ENCODE data around the gene GOLGA6A. TPM values are rescaled to one million over a fixed set of nuclear protein-coding genes. Genes with fewer than 3 reads are reported as not detected.

The GOLGA6A gene
- total and polyA plus RNA-seq, 3 donors from 2014 or later, result 24.6 to 42.4 (median 32.4) TPM

DNA sequence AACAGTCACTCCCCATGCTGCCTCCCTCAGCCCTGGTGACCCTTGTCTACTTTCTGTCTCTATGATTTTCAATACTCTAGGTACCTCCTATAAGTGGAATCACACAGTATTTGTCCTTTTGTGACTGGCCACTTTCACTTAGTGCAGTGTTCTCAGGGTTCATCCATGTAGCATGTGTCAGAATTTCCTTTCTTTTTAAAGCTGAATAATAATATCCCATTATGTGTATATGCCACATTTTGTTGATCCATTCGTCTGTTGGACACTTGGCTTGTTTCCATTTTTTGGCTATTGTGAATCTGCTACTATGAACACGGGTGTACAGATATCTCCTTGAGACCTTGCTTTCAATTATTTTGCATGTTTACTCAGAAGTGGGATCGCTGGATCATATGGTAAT is 53.7 kb downstream of the GOLGA6A start:
- intact Hi-C loops (cut with DNase I; ENCODE audit: low total_unique reads), result no loop called here
- Histone ChIP-seq H3K9me3 (no peaks in the 10 kb centered on the region), H3K27me3 (no peaks in the 10 kb centered on the region), H3K4me3 (no peak overlapping the region), H3K36me3 (ENCODE audit: low read depth, missing control alignments) (no peaks in the 10 kb centered on the region), H3K4me1 (peaks cover 8% of the 10 kb centered on the region), H3K27ac (no peak overlapping the region)
- DNase-seq, result no peak
- no peak for TF ChIP-seq POLR2A (IDR thresholded peaks at IDR 0.05)
- TF ChIP-seq CTCF (IDR thresholded peaks at IDR 0.05), result no peak
- 59 to 65% methylated on average over 3 of the region's 3 CpGs for WGBS, 2 donors

GRCh38 chr15:74027688-74028087 is 54.7 kb downstream of the GOLGA6A start:
- WGBS, 2 donors, result 58 to 63% methylated on average over 3 of the region's 3 CpGs
- no peaks in the 10 kb centered on the region for H3K36me3 ChIP-seq (ENCODE audit: low read depth, missing control alignments)
- no peak for DNase-seq
- peaks cover 8% of the 10 kb centered on the region for H3K4me1 ChIP-seq
- intact Hi-C loops (cut with DNase I; ENCODE audit: low total_unique reads), result no loop called here
- H3K9me3 ChIP-seq, result no peaks in the 10 kb centered on the region
- no peak overlapping the region for H3K4me3 ChIP-seq
- H3K27me3 ChIP-seq, result no peaks in the 10 kb centered on the region
- no peak for TF ChIP-seq CTCF (IDR thresholded peaks at IDR 0.05)
- no peak for TF ChIP-seq POLR2A (IDR thresholded peaks at IDR 0.05)
- no peak overlapping the region for H3K27ac ChIP-seq

DNA sequence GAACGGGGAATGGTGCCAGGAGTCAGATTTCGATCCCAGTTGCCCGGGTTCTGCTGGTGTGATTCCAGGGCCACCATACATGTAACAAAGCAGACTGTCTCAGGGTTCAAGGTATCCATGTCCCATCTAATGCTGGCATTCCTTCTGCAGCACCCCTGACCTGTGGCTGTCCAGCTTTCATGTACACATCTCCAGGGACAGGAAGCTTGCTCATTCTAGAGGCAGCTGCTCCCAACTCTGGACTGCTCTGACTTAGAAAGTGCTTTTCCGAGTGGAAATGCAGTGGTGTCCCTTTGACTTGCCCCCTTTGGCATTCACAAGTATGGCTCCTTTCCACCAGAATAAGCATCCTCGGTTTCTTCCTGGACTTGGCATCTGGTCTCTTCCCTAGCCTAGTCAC is 56.9 kb downstream of the GOLGA6A start:
- no peak overlapping the region for H3K4me3 ChIP-seq
- WGBS, 2 donors, result 61 to 63% methylated on average over 5 of the region's 5 CpGs
- H3K27ac ChIP-seq, result no peak overlapping the region

GRCh38 chr15:74024687-74025086 is 57.7 kb downstream of the GOLGA6A start:
- H3K4me1 ChIP-seq, result peaks cover 8% of the 10 kb centered on the region
- no peak overlapping the region for H3K4me3 ChIP-seq
- no peak for DNase-seq
- 41 to 67% methylated on average over 2 of the region's 2 CpGs for WGBS, 2 donors
- H3K36me3 ChIP-seq (ENCODE audit: low read depth, missing control alignments), result no peaks in the 10 kb centered on the region
- H3K9me3 ChIP-seq, result no peaks in the 10 kb centered on the region
- H3K27me3 ChIP-seq, result no peaks in the 10 kb centered on the region
- TF ChIP-seq POLR2A (IDR thresholded peaks at IDR 0.05), result no peak
- TF ChIP-seq CTCF (IDR thresholded peaks at IDR 0.05), result no peak
- no peak overlapping the region for H3K27ac ChIP-seq
- intact Hi-C loops (cut with DNase I; ENCODE audit: low total_unique reads), result no loop called here

More for the DNA sequence above, 56.9 kb downstream of the GOLGA6A start:
- Histone ChIP-seq H3K9me3 (no peaks in the 10 kb centered on the region), H3K27me3 (no peaks in the 10 kb centered on the region), H3K4me1 (peaks cover 8% of the 10 kb centered on the region), H3K36me3 (ENCODE audit: low read depth, missing control alignments) (no peaks in the 10 kb centered on the region)
- no peak for TF ChIP-seq POLR2A (IDR thresholded peaks at IDR 0.05)
- TF ChIP-seq CTCF (IDR thresholded peaks at IDR 0.05), result no peak
- intact Hi-C loops (cut with DNase I; ENCODE audit: low total_unique reads), result no loop called here
- DNase-seq, result no peak

DNA sequence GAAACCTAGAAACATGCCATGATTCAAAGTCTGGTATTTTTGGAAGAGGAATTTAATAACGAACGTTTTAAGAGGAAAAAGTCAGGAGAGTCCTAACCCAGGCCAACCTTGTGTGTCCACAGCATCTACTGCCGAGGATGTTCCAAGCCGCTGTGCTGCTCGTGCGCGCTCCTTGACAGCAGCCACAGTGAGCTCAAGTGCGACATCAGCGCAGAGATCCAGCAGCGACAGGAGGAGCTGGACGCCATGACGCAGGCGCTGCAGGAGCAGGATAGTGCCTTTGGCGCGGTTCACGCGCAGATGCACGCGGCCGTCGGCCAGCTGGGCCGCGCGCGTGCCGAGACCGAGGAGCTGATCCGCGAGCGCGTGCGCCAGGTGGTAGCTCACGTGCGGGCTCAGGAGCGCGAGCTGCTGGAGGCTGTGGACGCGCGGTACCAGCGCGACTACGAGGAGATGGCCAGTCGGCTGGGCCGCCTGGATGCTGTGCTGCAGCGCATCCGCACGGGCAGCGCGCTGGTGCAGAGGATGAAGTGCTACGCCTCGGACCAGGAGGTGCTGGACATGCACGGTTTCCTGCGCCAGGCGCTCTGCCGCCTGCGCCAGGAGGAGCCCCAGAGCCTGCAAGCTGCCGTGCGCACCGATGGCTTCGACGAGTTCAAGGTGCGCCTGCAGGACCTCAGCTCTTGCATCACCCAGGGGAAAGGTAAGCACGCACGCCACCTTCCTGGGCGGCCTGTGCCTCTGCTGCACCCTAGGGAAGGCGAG is 59.5 kb downstream of the GOLGA6A start:
- H3K36me3 ChIP-seq (ENCODE audit: low read depth, missing control alignments), result no peaks in the 10 kb centered on the region
- no peaks in the 10 kb centered on the region for H3K27me3 ChIP-seq
- TF ChIP-seq POLR2A (IDR thresholded peaks at IDR 0.05) (no peak), CTCF (IDR thresholded peaks at IDR 0.05) (no peak)
- H3K4me1 ChIP-seq, result peaks cover 8% of the 10 kb centered on the region
- intact Hi-C loops (cut with DNase I; ENCODE audit: low total_unique reads), result no loop called here
- DNase-seq, result peak; percentile 32
- H3K9me3 ChIP-seq, result no peaks in the 10 kb centered on the region
- H3K4me3 ChIP-seq, result peak overlapping the region in 1 of 2 donors; percentile 8
- 66 to 87% methylated on average over 60 to 66 of the region's 66 CpGs for WGBS, 2 donors
- no peak overlapping the region for H3K27ac ChIP-seq

Data from testis (tissue), 3 donors.